ENCODE data around the gene LRP1B.
"Not testable (repeated sequence)": the region's sequence is repeated elsewhere in the genome, so short reads cannot be mapped to it uniquely, and the experiment has no call there.

The LRP1B gene

GRCh38 chr2:140417504-140417903, 1713.3 kb downstream of the LRP1B start (continued):
- TF ChIP-seq, protein P1, sequence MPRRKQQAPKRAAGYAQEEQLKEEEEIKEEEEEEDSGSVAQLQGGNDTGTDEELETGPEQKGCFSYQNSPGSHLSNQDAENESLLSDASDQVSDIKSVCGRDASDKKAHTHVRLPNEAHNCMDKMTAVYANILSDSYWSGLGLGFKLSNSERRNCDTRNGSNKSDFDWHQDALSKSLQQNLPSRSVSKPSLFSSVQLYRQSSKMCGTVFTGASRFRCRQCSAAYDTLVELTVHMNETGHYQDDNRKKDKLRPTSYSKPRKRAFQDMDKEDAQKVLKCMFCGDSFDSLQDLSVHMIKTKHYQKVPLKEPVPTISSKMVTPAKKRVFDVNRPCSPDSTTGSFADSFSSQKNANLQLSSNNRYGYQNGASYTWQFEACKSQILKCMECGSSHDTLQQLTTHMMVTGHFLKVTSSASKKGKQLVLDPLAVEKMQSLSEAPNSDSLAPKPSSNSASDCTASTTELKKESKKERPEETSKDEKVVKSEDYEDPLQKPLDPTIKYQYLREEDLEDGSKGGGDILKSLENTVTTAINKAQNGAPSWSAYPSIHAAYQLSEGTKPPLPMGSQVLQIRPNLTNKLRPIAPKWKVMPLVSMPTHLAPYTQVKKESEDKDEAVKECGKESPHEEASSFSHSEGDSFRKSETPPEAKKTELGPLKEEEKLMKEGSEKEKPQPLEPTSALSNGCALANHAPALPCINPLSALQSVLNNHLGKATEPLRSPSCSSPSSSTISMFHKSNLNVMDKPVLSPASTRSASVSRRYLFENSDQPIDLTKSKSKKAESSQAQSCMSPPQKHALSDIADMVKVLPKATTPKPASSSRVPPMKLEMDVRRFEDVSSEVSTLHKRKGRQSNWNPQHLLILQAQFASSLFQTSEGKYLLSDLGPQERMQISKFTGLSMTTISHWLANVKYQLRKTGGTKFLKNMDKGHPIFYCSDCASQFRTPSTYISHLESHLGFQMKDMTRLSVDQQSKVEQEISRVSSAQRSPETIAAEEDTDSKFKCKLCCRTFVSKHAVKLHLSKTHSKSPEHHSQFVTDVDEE (CRISPR knock-in tag; IDR thresholded peaks at IDR 0.05), result no peak
- TF ChIP-seq TCF4 (CRISPR knock-in tag; IDR thresholded peaks at IDR 0.05; ENCODE audit: borderline replicate concordance), result no peak
- no peak for TF ChIP-seq TOX (CRISPR knock-in tag; IDR thresholded peaks at IDR 0.05; ENCODE audit: borderline replicate concordance)
- no peak for TF ChIP-seq ZC3H10 (CRISPR knock-in tag; IDR thresholded peaks at IDR 0.05)

- no peak for TF ChIP-seq ISL1 (CRISPR knock-in tag; IDR thresholded peaks at IDR 0.05)
- TF ChIP-seq CSRNP3 (CRISPR knock-in tag; IDR thresholded peaks at IDR 0.05), result no peak
- TF ChIP-seq, protein P2, sequence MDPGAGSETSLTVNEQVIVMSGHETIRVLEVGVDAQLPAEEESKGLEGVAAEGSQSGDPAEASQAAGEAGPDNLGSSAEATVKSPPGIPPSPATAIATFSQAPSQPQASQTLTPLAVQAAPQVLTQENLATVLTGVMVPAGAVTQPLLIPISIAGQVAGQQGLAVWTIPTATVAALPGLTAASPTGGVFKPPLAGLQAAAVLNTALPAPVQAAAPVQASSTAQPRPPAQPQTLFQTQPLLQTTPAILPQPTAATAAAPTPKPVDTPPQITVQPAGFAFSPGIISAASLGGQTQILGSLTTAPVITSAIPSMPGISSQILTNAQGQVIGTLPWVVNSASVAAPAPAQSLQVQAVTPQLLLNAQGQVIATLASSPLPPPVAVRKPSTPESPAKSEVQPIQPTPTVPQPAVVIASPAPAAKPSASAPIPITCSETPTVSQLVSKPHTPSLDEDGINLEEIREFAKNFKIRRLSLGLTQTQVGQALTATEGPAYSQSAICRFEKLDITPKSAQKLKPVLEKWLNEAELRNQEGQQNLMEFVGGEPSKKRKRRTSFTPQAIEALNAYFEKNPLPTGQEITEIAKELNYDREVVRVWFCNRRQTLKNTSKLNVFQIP (CRISPR knock-in tag; IDR thresholded peaks at IDR 0.05; ENCODE audit: borderline replicate concordance, low read depth), result no peak
- no peak for TF ChIP-seq ZNF565 (CRISPR knock-in tag; conservative IDR thresholded peaks at IDR 0.05; ENCODE audit: low read depth)
- no peak for TF ChIP-seq CSDC2 (CRISPR knock-in tag; IDR thresholded peaks at IDR 0.05)
- TF ChIP-seq TOX (CRISPR knock-in tag; IDR thresholded peaks at IDR 0.05; ENCODE audit: borderline replicate concordance), result no peak
- TF ChIP-seq SNAI2 (CRISPR knock-in tag; IDR thresholded peaks at IDR 0.05), result no peak
- TF ChIP-seq OSR1 (CRISPR knock-in tag; IDR thresholded peaks at IDR 0.05), result no peak
- TF ChIP-seq ZFP30 (CRISPR knock-in tag; IDR thresholded peaks at IDR 0.05), result no peak
- TF ChIP-seq PPARA (CRISPR knock-in tag; IDR thresholded peaks at IDR 0.05; ENCODE audit: borderline replicate concordance), result no peak
- TF ChIP-seq BACH2 (CRISPR knock-in tag; IDR thresholded peaks at IDR 0.05; ENCODE audit: borderline replicate concordance), result no peak
- TF ChIP-seq ZNF8 (CRISPR knock-in tag; IDR thresholded peaks at IDR 0.05), result no peak
- ATAC-seq, result no peak
These were observed 1714.2 kb downstream of the LRP1B start for GRCh38 chr2:140416577-140416976.

GRCh38 chr2:140415035-140415434, 1715.8 kb downstream of the LRP1B start:
- not testable (repeated sequence) for ATAC-seq

- TF ChIP-seq ZNF70 (CRISPR knock-in tag; IDR thresholded peaks at IDR 0.05), result no peak
- no peak for TF ChIP-seq ARNTL (CRISPR knock-in tag; IDR thresholded peaks at IDR 0.05; ENCODE audit: borderline replicate concordance, low read depth)
- TF ChIP-seq ZNF8 (CRISPR knock-in tag; IDR thresholded peaks at IDR 0.05), result no peak
- TF ChIP-seq RARB (CRISPR knock-in tag; IDR thresholded peaks at IDR 0.05), result no peak
- TF ChIP-seq BACH2 (CRISPR knock-in tag; IDR thresholded peaks at IDR 0.05; ENCODE audit: borderline replicate concordance), result no peak
- TF ChIP-seq, protein P2 (CRISPR knock-in tag; IDR thresholded peaks at IDR 0.05; ENCODE audit: borderline replicate concordance, low read depth), result no peak
- TF ChIP-seq, protein P1 (CRISPR knock-in tag; IDR thresholded peaks at IDR 0.05), result no peak
- TF ChIP-seq CSRNP3 (CRISPR knock-in tag; IDR thresholded peaks at IDR 0.05), result no peak
- TF ChIP-seq OSR1 (CRISPR knock-in tag; IDR thresholded peaks at IDR 0.05), result no peak
- no peak for TF ChIP-seq GLIS3 (CRISPR knock-in tag; IDR thresholded peaks at IDR 0.05)
- TF ChIP-seq SNAI2 (CRISPR knock-in tag; IDR thresholded peaks at IDR 0.05), result no peak
- ATAC-seq, result no peak
These were observed 1720.1 kb downstream of the LRP1B start for GRCh38 chr2:140410695-140411094.

Measured in SK-N-SH treated with all-trans-retinoic acid at 6 μM for 48 hours (cell line).